ENCODE results near the gene SPATA16.

SPATA16 gene

GRCh38 chr3:173018758-173019157 is 122.3 kb downstream of the SPATA16 start:
- TF ChIP-seq CTCF (conservative IDR thresholded peaks at IDR 0.05) = no peak
- H3K27ac ChIP-seq = no peak overlapping the region

DNA sequence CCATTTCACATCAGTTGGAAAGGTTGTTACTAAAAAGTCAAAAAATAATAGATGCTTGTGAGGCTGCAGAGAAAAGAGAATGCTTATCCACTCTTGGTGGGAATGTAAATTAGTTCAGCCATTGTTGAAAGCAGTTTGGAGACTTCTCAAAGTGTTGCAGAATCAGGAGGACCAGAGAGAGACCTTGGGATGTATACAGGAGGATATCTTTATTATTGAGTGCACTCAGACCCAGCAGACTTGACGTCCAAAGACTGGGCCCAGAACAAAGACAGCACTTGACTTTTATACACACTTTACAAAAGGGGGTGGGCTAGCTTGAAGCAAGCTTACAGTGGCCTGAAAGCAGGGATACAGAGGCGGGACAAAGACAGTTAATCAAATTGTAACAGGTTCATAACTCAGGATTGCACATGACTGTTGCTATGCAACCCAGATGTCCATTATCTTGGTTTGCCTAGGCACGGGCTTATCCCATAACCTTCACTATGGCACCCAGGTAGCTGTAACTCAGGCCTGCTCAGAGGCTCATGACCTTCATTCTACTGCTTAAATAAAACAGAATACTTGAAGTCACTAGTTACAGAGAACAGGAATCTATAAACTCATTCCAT is 127.7 kb downstream of the SPATA16 start:
- no peak overlapping the region for H3K27ac ChIP-seq
- TF ChIP-seq CTCF (conservative IDR thresholded peaks at IDR 0.05) = no peak

DNA sequence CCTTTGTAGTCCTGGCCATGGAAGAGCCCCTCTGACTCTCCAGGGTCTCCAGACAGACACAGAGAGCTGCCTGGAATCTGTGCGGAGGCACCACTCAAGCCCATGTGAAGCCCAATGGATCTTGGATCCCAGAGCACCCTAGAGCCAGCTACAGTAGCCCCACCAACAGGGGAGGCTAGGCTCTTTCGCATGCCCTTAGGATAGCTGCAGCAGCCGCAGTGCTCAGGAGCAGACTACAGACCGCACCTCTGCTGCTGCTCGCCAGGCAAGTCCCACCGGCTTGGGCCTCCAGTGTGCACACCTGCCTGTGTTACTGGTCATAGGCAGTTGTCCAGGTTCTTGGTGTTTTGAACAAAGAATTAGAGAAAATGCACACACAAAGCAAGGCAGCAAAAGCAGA is 131.6 kb downstream of the SPATA16 start:
- H3K27ac ChIP-seq = no peak overlapping the region
- no peak for TF ChIP-seq CTCF (conservative IDR thresholded peaks at IDR 0.05)

GRCh38 chr3:173008978-173009377 is 132.1 kb downstream of the SPATA16 start:
- no peak overlapping the region for H3K27ac ChIP-seq
- no peak for TF ChIP-seq CTCF (conservative IDR thresholded peaks at IDR 0.05)

DNA sequence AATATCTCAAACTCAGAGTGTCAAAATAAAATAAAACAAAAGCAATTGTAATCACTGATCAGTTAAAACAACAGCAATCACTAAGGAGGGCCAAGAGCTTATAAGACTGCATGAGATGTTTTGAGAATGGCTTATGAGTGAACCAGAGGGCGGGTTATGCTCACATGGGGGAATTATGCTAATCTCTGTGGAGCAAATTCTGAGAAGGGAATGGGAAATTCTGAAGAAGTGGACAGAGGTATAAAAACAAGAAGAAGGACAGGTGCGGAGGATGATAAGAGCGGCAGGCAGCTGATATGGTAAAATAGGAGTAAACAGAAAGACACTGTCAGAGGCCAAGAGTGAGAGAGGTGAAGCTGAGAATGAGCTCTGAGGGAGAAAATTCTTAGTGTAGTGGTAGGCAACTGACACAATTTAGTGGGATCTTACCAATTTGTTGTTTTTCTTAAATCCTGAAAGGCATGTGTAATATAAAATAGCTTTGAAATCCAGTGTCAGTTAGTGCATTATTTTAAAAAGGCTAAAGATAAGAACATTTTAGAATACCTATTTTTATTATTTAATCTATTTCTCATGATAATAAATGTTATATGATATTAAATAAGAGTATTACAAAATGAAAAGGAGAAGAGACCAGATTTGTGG is 133.8 kb downstream of the SPATA16 start:
- H3K27ac ChIP-seq = no peak overlapping the region
- TF ChIP-seq CTCF (conservative IDR thresholded peaks at IDR 0.05) = no peak

DNA sequence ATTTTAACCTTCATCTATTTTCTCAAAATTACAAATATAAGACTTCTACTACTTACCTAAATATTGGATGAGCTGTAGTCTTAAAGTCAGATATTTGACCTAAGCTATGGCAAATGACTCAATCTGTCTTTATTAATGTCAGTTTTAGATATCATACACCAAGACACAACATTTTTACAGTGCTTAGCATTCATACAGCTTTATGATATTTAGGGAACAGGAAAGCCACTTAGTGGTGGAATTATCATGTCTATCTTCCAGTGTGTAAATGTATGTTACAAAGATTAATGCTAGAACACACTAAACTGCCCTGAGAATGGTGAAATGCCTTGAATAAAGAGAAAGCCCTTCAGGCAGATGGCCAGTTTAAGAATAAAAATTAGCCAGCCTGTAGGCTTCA is 135.0 kb downstream of the SPATA16 start:
- H3K27ac ChIP-seq = no peak overlapping the region
- no peak for TF ChIP-seq CTCF (conservative IDR thresholded peaks at IDR 0.05)

GRCh38 chr3:173004681-173005080 is 136.4 kb downstream of the SPATA16 start:
- TF ChIP-seq CTCF (conservative IDR thresholded peaks at IDR 0.05) = no peak
- H3K27ac ChIP-seq = no peak overlapping the region

Data from VCaP (cell line).